ENCODE measurements around the gene CD36. TPM values are rescaled to one million over a fixed set of nuclear protein-coding genes. Genes with fewer than 3 reads are reported as not detected.

Gene CD36
- total and polyA plus RNA-seq, 10 of the 15 experiments (the other 5 are each of a cell fraction or from before 2014, with no cell fraction given) = 0.20 to 283 (median 172) TPM

- TF ChIP-seq, protein P1, sequence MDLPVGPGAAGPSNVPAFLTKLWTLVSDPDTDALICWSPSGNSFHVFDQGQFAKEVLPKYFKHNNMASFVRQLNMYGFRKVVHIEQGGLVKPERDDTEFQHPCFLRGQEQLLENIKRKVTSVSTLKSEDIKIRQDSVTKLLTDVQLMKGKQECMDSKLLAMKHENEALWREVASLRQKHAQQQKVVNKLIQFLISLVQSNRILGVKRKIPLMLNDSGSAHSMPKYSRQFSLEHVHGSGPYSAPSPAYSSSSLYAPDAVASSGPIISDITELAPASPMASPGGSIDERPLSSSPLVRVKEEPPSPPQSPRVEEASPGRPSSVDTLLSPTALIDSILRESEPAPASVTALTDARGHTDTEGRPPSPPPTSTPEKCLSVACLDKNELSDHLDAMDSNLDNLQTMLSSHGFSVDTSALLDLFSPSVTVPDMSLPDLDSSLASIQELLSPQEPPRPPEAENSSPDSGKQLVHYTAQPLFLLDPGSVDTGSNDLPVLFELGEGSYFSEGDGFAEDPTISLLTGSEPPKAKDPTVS (IDR thresholded peaks at IDR 0.05; ENCODE audit: low read depth, low read length) = no peak
- TF ChIP-seq, protein P2, sequence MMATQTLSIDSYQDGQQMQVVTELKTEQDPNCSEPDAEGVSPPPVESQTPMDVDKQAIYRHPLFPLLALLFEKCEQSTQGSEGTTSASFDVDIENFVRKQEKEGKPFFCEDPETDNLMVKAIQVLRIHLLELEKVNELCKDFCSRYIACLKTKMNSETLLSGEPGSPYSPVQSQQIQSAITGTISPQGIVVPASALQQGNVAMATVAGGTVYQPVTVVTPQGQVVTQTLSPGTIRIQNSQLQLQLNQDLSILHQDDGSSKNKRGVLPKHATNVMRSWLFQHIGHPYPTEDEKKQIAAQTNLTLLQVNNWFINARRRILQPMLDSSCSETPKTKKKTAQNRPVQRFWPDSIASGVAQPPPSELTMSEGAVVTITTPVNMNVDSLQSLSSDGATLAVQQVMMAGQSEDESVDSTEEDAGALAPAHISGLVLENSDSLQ (IDR thresholded peaks at IDR 0.05) = no peak
- TF ChIP-seq ZNF592 (IDR thresholded peaks at IDR 0.05) = no peak
Measured at GRCh38 chr7:80699721-80700256, 61.3 kb downstream of the CD36 start (continued).

DNA sequence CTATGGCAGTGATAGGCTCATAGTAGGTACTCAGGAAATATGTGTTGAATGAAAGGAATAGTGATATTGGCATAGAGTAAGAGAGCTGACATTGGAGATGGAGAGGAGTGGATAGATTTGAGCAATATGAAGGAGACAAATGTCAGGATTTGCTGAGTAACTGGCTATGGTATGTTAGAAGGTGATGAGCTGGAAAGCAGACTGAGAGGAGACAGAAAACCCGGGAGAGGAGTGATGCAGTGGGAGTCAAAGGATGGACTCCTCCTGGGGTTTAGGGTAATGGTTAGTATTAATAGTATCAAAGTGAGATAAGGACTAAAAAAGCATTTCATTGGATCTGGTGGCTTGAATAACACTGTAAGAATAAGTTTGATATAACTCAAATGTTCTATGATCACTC lies 64.8 kb downstream of the CD36 start:
- ChIA-PET POLR2A (no interaction called here), RAD21 (ENCODE audit: unreplicated experiment) (no interaction called here), SMC1A (ENCODE audit: uncharacterized antibody, unreplicated experiment) (interaction anchor here (0.6 kb wide), 1 partner anchor 743 kb away, joined by 3 read pairs; no protein-coding TSS in a partner anchor), CTCF (interaction anchor here (0.5 to 1.0 kb wide), 3 partner anchors 65 to 1873 kb away, joined by 3 to 4 read pairs (median 3); no protein-coding TSS in a partner anchor)
- no peaks in the 10 kb centered on the region for H3K9me3 ChIP-seq (replicated peaks; ENCODE audit: control insufficient read depth, insufficient read depth, low read length)
- H3K4me1 ChIP-seq (ENCODE audit: control insufficient read depth, insufficient read depth, low read length) = no peaks in the 10 kb centered on the region
- intact Hi-C loops (cut with micrococcal nuclease; ENCODE audit: unreplicated experiment) = no loop called here
- no peaks in the 10 kb centered on the region for H3K27me3 ChIP-seq (replicated peaks in 1 of 2; ENCODE audit: control insufficient read depth in 2 of 2, insufficient read depth in 2 of 2, low read length in 1 of 2)
- H3K4me2 ChIP-seq (ENCODE audit: control insufficient read depth, insufficient read depth) = no peak overlapping the region
- no peak overlapping the region for H3K9ac ChIP-seq (ENCODE audit: control insufficient read depth, insufficient read depth, low read length)
- in situ Hi-C loops (cut with MboI) = loop anchor here (5.0 kb wide), 1 partner anchor 759 kb away; no protein-coding TSS in a partner anchor
- no peak overlapping the region for H2AFZ ChIP-seq (ENCODE audit: control insufficient read depth, low read depth, low read length)
- DNase-seq (ENCODE audit: low read depth, low spot score) = no peak
- FAIRE-seq = no peak
- TF ChIP-seq YY1 (IDR thresholded peaks at IDR 0.05; ENCODE audit: low read depth, low read length) = no peak
- no peak overlapping the region for H3K27ac ChIP-seq (ENCODE audit: control insufficient read depth, insufficient read depth)
- H4K20me1 ChIP-seq (ENCODE audit: control insufficient read depth, insufficient read depth) = no peaks in the 10 kb centered on the region
- no peak for ATAC-seq
- H3K4me3 ChIP-seq = no peak overlapping the region
- H3K36me3 ChIP-seq (ENCODE audit: control insufficient read depth in 2 of 2, insufficient read depth in 2 of 2, low read length in 1 of 2) = no peaks in the 10 kb centered on the region
- 7% methylated on average over 1 of the region's 1 CpG for WGBS (ENCODE audit: insufficient coverage, insufficient replicate concordance, low lambda C conversion rate, missing lambda C conversion rate)
- no peaks in the 10 kb centered on the region for H3K79me2 ChIP-seq (ENCODE audit: control insufficient read depth, insufficient read depth, low read length)
- BruUV-seq (replicated peaks) = no TSS peak
